WI38 (cell line): Measurements from ENCODE around the gene KRTAP10-5.
"Not testable (repeated sequence)": the region's sequence is repeated elsewhere in the genome, so short reads cannot be mapped to it uniquely, and the experiment has no call there.

Source experiments
- H3K4me3 ChIP-seq: 2 replicates; pipeline ENCODE4 v1.5.1; 2011; ENCODE audit warnings: low read depth, mild to moderate bottlenecking, control low read depth, low read length
- TF ChIP-seq, protein P1 (sequence below): IDR thresholded peaks from 2 replicates; pipeline ENCODE4 v1.5.1; 2012; ENCODE audit warnings: low read depth, mild to moderate bottlenecking, control low read depth, low read length

KRTAP10-5 gene

GRCh38 chr21:44552681-44553080 is 27.7 kb downstream of the KRTAP10-5 start:
- TF ChIP-seq, protein P1, sequence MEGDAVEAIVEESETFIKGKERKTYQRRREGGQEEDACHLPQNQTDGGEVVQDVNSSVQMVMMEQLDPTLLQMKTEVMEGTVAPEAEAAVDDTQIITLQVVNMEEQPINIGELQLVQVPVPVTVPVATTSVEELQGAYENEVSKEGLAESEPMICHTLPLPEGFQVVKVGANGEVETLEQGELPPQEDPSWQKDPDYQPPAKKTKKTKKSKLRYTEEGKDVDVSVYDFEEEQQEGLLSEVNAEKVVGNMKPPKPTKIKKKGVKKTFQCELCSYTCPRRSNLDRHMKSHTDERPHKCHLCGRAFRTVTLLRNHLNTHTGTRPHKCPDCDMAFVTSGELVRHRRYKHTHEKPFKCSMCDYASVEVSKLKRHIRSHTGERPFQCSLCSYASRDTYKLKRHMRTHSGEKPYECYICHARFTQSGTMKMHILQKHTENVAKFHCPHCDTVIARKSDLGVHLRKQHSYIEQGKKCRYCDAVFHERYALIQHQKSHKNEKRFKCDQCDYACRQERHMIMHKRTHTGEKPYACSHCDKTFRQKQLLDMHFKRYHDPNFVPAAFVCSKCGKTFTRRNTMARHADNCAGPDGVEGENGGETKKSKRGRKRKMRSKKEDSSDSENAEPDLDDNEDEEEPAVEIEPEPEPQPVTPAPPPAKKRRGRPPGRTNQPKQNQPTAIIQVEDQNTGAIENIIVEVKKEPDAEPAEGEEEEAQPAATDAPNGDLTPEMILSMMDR = no peak
- no peak overlapping the region for H3K4me3 ChIP-seq

DNA sequence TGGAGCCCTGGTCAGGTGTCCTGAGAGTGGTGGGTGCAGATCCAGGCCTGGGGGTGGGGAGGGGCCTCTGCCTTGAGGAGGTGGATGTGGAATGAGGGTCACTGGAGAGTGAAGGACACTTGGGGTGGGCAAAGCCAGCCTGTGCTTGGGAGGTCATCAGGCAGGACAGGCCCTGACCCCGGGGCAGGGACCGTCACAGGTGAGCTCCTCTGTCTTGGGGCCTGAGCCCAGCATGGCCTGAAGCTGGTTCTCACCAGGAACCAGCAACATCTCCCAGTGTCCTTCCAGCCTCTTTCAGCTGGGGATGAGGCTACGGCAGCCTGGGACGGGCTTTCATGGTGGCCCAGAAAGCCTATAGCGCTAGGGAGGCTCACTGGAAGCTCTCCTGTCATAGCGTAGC is 28.3 kb downstream of the KRTAP10-5 start:
- H3K4me3 ChIP-seq = no peak overlapping the region

GRCh38 chr21:44551340-44551961 is 29.0 kb downstream of the KRTAP10-5 start, which contains the start of gene KRTAP10-2:
Gene KRTAP10-2 (minus strand): TSS chr21:44551505. CDS start chr21:44551458, 47 bp downstream.
- TF ChIP-seq, protein P1 = no peak

More for the DNA sequence above, 28.3 kb downstream of the KRTAP10-5 start:
- TF ChIP-seq, protein P1 = no peak

DNA sequence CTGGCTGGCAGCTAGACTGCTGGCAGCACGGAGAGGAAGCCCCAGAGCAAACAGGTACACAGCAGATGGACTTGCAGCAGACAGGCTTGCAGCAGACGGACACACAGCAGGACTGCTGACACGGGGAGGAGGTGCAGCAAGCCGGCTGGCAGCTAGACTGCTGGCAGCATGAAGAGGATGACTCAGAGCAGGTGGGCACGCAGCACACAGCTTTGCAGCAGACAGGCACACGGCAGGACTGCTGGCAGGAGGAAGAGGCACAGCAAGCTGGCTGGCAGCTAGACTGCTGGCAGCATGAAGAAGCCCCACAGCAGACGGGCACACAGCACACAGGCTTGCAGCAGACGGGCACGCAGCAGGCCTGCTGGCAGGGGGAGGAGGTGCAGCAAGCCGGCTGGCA is 29.6 kb downstream of the KRTAP10-5 start:
- no peak overlapping the region for H3K4me3 ChIP-seq
- TF ChIP-seq, protein P1 = no peak

More at GRCh38 chr21:44551340-44551961, 29.0 kb downstream of the KRTAP10-5 start, which contains the start of gene KRTAP10-2:
- H3K4me3 ChIP-seq = no peak within 1 kb of the TSS

DNA sequence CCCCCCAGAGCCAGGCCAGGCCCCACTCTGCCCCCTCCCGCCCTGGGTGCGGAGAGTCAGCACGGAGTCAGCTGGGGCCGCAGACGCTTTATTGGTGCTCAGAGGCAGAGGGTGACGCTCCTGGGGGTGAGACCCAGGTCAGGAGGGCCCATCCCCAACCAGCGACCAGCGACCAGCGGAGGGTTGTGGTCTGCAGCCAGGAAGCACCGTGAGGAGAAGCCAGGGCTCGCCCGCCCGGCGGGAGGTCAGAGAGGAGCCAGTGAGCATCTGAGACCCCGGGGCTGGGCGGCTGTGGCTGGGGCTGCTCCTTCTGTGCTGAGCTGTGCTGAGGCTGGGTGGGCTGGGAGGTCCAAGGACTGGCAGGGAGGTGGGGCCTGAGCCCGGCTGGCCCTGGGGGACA is 30.1 kb downstream of the KRTAP10-5 start:
- not testable (repeated sequence) for H3K4me3 ChIP-seq

DNA sequence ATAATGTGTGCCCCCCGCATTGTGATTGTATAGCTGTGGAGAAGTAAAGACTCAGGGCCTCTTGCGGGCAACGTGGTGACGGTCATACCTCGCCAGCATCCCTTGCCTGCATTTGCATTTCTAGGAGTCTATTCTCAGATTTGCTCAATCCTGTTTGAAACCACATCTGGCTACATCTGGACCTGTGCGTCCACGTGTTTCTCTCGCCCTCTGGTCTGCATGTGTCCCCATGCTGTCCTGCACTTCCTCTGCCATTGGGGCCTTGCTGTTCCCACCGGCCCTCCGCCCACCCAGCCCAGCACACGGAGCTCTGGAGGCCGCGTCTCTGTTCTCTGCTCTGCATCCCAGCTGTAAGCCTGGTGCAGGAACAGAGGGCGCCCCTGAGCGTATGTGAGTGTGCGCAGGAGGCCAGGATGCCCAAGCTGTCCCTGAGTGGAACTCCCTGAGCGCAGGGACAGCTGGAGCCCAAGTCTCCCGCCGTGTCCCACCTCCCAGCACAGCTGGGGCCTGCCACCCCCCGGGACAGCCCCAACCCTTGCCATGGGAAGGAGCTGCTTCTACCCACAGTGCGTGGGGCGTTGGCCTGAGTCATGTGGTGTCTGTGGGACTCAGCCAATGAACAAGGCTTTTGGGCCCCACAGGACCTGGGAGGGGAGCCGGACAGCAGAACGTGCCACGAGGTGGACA is 30.7 kb downstream of the KRTAP10-5 start:
- H3K4me3 ChIP-seq = no peak overlapping the region
- TF ChIP-seq, protein P1 = no peak

GRCh38 chr21:44548922-44549321 is 31.5 kb downstream of the KRTAP10-5 start:
- TF ChIP-seq, protein P1 = no peak
- H3K4me3 ChIP-seq = no peak overlapping the region
